GM12801 (cell line): Measurements from ENCODE around the gene PTER.

Experiments used
- TF ChIP-seq, protein P1 (sequence below): IDR thresholded peaks from one replicate; pipeline ENCODE4 v1.5.1; 2011; ENCODE audit warnings: control low read depth; ENCODE audit not compliant: insufficient read length; ENCODE audit errors: extremely low read depth

The PTER gene, protein sequence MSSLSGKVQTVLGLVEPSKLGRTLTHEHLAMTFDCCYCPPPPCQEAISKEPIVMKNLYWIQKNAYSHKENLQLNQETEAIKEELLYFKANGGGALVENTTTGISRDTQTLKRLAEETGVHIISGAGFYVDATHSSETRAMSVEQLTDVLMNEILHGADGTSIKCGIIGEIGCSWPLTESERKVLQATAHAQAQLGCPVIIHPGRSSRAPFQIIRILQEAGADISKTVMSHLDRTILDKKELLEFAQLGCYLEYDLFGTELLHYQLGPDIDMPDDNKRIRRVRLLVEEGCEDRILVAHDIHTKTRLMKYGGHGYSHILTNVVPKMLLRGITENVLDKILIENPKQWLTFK

DNA sequence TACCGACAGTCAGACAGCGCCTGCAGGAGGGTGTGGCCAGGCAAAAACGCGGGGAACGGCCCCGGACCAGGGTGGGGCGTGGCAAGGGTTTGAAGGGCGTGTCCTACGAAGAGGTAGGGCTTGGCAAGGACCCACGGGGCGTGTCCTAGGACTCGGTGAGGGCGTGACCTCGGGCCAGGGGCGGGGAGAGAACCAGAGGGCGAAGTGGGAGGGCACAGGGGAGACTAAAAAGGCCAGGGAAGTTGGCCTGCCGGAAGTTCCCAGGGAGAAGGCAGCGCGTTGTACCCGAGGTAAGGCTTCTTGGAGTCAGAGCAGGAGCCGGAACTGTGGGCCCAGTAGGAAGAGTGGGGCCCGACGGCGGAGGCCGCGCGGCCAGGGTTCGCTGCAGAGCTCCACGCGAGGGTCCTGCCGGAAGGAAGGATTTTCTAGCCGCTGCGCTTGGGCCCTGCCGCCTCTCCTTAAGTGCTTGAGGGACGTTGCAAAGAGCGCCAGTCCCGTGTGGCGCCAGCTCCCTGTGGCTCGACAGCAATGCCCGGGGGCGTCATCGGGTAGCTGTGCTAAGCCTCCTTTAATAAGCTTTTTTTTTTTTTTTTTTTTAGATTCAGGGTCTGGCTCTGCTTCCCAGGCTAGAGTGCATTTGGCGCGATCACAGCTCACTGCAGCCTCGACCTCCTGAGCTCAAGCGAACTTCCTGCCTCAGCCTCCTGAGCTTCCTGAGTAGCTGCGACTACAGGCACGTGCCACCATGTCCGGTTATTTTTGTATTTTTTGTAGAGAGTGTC, at the start of gene PTER:
Gene PTER, plus strand, starts transcription at position 253 of the 782 bp plus-strand sequence. CDS start 47,375 bp downstream, outside the sequence.
- TF ChIP-seq, protein P1, sequence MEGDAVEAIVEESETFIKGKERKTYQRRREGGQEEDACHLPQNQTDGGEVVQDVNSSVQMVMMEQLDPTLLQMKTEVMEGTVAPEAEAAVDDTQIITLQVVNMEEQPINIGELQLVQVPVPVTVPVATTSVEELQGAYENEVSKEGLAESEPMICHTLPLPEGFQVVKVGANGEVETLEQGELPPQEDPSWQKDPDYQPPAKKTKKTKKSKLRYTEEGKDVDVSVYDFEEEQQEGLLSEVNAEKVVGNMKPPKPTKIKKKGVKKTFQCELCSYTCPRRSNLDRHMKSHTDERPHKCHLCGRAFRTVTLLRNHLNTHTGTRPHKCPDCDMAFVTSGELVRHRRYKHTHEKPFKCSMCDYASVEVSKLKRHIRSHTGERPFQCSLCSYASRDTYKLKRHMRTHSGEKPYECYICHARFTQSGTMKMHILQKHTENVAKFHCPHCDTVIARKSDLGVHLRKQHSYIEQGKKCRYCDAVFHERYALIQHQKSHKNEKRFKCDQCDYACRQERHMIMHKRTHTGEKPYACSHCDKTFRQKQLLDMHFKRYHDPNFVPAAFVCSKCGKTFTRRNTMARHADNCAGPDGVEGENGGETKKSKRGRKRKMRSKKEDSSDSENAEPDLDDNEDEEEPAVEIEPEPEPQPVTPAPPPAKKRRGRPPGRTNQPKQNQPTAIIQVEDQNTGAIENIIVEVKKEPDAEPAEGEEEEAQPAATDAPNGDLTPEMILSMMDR: no peak

DNA sequence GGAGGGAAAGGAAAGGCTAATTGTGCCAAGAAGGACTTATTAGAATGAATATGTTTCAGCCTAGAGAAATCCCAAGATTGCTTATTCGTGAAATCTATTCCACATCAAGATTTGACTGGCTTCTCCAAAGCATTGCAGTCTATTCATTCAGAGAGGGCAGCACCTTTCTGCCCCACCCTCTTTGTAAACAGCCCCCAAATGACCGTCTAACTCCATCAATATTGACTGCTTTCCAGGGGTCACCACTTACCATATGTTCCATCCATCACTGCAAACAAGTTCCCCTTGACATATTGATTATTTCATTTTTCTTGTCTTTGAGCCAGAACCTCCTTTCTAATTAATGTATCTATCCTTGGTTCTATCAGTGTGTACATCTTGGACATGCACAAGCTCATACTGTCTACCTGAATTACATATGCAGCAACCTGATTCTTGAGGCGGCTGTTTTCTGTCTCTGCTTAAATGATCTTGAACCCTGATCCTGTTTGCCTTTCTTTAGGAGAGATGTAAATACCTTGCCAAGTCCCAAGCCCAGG, 44.2 kb upstream of the PTER start:
- TF ChIP-seq, protein P1: no peak

DNA sequence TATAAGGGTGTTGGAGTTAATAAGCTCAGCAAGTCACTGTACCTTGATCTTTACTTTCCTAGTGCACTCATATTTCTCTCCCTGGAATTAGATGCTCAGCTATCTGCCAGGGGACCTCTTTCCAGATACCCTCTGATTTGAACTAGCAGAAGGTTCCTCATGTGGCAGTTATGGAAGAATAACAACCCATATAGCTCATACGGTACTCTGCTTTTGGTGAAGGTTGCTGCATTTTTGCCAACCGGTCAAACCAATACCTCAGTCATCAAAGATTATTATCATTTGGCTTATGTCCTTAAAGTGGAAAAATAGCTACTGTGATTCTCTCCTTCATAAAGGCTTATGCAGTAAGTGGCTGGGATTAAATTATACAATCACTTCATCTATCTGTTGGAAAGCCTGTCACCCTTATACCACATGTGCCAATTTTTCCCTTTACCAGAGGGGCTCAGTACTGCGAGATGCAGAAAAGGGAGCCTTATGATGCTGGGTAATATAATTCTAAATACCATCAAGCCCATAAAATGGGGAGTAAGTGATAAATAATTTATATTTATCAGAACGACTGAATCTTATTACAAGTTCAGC, 43.4 kb upstream of the PTER start:
- TF ChIP-seq, protein P1: no peak

DNA sequence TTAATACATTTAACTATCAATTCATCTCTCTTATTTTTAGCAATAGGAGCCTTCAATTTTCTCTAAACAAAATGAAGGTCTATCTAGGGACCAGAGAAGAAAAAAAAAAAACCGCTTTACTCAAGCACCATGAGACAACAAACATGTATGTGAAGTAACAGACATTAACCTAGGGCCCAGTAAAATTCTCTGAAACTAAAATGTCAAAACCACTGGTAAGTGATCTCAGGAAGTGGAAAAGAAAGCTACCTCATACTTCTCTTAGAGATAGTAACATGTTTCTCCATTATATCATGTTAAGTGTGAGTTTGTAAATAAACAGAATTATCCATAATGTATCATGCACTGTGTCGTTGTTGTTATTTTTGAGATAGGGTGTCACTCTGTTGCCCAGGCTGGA, 35.4 kb upstream of the PTER start:
- TF ChIP-seq, protein P1: no peak

DNA sequence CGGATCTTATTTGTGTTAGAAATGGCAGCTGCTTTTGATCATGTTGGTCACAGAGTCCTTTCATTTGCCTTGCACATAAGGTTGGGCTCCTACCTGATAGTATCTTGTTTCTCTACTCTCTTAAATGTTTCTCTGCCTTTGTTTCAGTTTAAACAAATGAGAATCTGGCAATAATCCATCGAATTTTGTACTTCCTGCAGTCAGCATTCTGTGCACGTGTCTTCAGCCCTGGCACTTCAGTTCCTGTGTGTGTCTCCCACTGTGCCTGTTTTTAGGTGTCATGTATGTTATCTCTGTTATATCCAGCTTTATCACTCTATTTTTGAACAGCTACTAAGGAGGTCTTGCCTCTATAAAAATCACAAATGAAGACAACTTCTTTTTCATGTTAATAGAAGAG, 28.4 kb upstream of the PTER start:
- TF ChIP-seq, protein P1: no peak

DNA sequence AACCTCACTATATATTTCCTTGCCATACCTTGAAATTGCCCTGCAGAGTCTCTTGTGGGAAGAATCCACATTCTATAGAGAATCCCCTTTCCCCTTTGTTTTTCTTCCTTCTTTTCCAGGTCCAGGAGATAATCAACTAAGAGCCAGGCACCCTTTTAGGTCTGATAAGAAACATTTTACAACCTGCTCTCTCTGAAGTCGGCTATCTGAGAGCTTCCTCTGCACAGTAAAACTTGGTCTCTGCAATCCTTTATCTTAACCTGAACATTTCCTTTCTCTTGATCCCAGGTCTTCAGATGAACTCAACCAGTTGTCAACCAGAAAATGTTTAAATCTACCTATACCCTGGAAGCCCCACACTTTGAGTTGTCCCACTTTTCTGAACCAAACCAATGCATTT, 19.5 kb upstream of the PTER start:
- TF ChIP-seq, protein P1: no peak

DNA sequence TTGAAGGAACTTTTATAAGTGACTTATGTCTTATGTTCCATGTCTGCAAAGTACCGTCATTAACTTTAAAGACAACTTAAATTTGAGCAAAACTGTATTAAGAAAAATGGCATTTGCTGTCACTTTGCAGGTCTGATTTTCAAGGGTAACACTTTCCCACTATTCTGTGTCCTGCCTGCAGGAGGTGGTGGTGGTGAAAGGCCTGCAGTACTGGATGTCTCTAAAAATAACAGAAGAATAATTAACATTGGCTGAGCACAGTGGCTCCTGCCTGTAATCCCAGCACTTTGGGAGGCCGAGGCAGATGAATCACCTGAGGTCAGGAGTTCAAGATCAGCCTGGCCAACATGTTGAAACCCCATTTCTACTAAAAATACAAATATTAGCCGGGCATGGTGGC, 13.2 kb upstream of the PTER start:
- TF ChIP-seq, protein P1: no peak
